Activated B cell treated with CpG ODN at 0.5 μM for 24 hours (primary cell): ENCODE measurements around the gene METTL16. TPM values are rescaled to one million over a fixed set of nuclear protein-coding genes. Genes with fewer than 3 reads are reported as not detected.

Experiments used
- ATAC-seq: fragments of 200-7000 bp; cut with Tn5 transposase; one replicate; pipeline ENCODE4 v1.10.0; 2021; ENCODE audit warnings: low read depth, mild to moderate bottlenecking, moderate library complexity
- CTCF ChIA-PET: fragments of 350-600 bp; sonication (Branson Sonifier 250); formaldehyde crosslinking; loops from one replicate; lab custom pipeline; 2021; ENCODE audit warnings: antibody characterized with exemption; lab: Charles Lee
- POLR2A ChIA-PET: fragments of 350-600 bp; sonication (Branson Sonifier 250); formaldehyde crosslinking; loops from one replicate; lab custom pipeline; 2021; ENCODE audit warnings: antibody characterized with exemption; lab: Charles Lee
- DNase-seq: peaks from one replicate; pipeline ENCODE4 v3.0.0; 2022
- H3K27ac Mint-ChIP-seq: one replicate; pipeline ENCODE4 v1.8.0; 2020; ENCODE audit warnings: mixed read lengths
- H3K27me3 Mint-ChIP-seq: one replicate; pipeline ENCODE4 v1.8.0; 2021; ENCODE audit warnings: mixed read lengths
- H3K36me3 Mint-ChIP-seq: one replicate; pipeline ENCODE4 v1.8.0; 2021; ENCODE audit warnings: low read depth, mixed read lengths
- H3K4me1 Mint-ChIP-seq: one replicate; pipeline ENCODE4 v1.8.0; 2021; ENCODE audit warnings: mixed read lengths
- H3K4me3 Mint-ChIP-seq: one replicate; pipeline ENCODE4 v1.8.0; 2020; ENCODE audit warnings: mild to moderate bottlenecking, mixed read lengths
- H3K9me3 Mint-ChIP-seq: one replicate; pipeline ENCODE4 v1.8.0; 2020; ENCODE audit warnings: mixed read lengths
- CTCF ChIP-seq: fragments of 200-600 bp; IDR thresholded peaks from one replicate; pipeline ENCODE4 v1.8.0; 2022; ENCODE audit warnings: antibody characterized with exemption, mild to moderate bottlenecking
- intact Hi-C: fragments of 100-400 bp; cut with micrococcal nuclease; formaldehyde crosslinking; loops from one replicate; pipeline ENCODE4 v1.15.1; 2024
- total RNA-seq: library from RNA; stranded (reverse); gene quantifications from 2 replicates; pipeline ENCODE4 v1.2.3, GENCODE V29; 2022

METTL16 gene
- total RNA-seq, 1 donor from 2014 or later: 57.2 TPM

DNA sequence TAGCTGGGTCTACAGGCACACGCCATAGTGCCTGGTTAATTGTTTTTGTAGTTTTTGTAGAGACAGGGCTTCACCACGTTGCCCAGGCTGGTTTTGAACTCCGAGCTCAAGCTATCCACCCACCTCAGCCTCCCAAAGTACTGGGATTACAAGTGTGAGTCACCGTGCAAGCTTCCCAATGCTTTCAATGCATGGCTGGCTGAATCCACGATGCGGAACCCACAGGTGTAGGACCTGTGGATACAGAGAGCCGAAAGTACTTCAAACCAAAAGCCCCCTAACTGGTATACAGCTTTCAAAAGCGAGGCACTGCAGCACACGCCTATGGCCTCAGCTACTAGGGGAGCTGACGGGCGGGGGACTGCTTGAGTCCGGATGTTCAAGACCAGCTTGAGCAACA, 44.8 kb downstream of the METTL16 start:
- intact Hi-C loops: no loop called here
- no peaks in the 10 kb centered on the region for H3K27me3 Mint-ChIP-seq
- H3K4me1 Mint-ChIP-seq: no peaks in the 10 kb centered on the region
- no peak for DNase-seq
- H3K27ac Mint-ChIP-seq: no peak overlapping the region
- no peak for ATAC-seq
- no peak for TF ChIP-seq CTCF
- no peak overlapping the region for H3K4me3 Mint-ChIP-seq
- H3K9me3 Mint-ChIP-seq: no peaks in the 10 kb centered on the region
- H3K36me3 Mint-ChIP-seq: peaks cover 72% of the 10 kb centered on the region
- CTCF ChIA-PET: no interaction called here
- POLR2A ChIA-PET: no interaction called here

GRCh38 chr17:2462481-2462880, 49.2 kb downstream of the METTL16 start:
- ChIA-PET POLR2A (no interaction called here), CTCF (no interaction called here)
- TF ChIP-seq CTCF: no peak
- Mint-ChIP-seq H3K9me3 (no peaks in the 10 kb centered on the region), H3K4me3 (no peak overlapping the region), H3K27me3 (no peaks in the 10 kb centered on the region), H3K27ac (no peak overlapping the region), H3K4me1 (no peaks in the 10 kb centered on the region), H3K36me3 (peaks cover 72% of the 10 kb centered on the region)
- intact Hi-C loops: no loop called here
- ATAC-seq (no peak), DNase-seq (no peak)

GRCh38 chr17:2459917-2460271, 51.8 kb downstream of the METTL16 start:
- intact Hi-C loops: no loop called here
- Mint-ChIP-seq H3K4me1 (no peaks in the 10 kb centered on the region), H3K4me3 (no peak overlapping the region), H3K27me3 (no peaks in the 10 kb centered on the region), H3K36me3 (peaks cover 74% of the 10 kb centered on the region), H3K9me3 (no peaks in the 10 kb centered on the region), H3K27ac (no peak overlapping the region)
- ATAC-seq (no peak), DNase-seq (no peak)
- no peak for TF ChIP-seq CTCF
- CTCF ChIA-PET: no interaction called here
- POLR2A ChIA-PET: no interaction called here

DNA sequence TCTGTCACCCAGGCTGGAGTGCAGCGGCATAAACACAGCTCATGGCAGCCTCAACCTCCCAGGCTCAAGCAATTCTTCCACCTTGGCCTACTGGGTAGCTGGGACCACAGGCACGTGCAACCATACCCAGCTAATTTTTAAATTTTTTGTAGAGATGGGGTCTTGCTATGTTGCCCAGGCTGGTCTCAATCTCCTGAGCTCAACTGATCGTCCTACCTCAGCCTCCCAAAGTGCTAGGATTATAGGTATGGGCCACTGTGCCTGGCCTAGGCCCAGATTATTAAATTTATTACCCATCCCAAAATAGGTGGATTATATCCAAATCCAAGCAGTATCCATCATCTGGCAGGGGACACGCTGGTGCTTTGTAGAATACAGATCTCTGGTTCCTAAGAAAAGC, 53.8 kb downstream of the METTL16 start:
- no peaks in the 10 kb centered on the region for H3K9me3 Mint-ChIP-seq
- H3K4me1 Mint-ChIP-seq: peaks cover 5% of the 10 kb centered on the region
- H3K4me3 Mint-ChIP-seq: no peak overlapping the region
- peaks cover 64% of the 10 kb centered on the region for H3K36me3 Mint-ChIP-seq
- H3K27ac Mint-ChIP-seq: no peak overlapping the region
- DNase-seq: no peak
- ChIA-PET CTCF (no interaction called here), POLR2A (no interaction called here)
- intact Hi-C loops: no loop called here
- ATAC-seq: no peak
- H3K27me3 Mint-ChIP-seq: no peaks in the 10 kb centered on the region
- no peak for TF ChIP-seq CTCF

DNA sequence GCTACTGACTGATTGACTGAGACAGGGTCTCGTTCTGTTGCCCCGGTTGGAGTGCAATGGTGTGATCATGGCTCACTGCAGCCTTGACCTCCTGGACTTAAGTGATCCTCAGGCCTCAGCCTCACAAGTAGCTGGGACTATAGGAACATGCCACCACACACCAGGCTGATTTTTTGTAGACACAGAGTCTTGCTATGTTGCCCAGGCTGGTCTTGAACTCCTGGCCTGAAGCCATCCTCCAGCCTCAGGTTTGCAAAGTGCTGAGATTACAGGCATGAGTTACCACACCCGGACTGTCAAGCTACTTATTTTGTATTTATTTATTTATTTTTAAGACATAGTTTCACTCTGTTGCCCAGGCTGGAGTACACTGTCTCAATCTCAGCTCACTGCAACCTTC, 55.2 kb downstream of the METTL16 start:
- ATAC-seq (no peak), DNase-seq (no peak)
- intact Hi-C loops: no loop called here
- CTCF ChIA-PET: interaction anchor here (1.3 to 1.7 kb wide), 2 partner anchors 41 to 74 kb away, joined by 4 to 5 read pairs; no protein-coding TSS in a partner anchor
- Mint-ChIP-seq H3K4me1 (peaks cover 5% of the 10 kb centered on the region), H3K27me3 (no peaks in the 10 kb centered on the region), H3K27ac (no peak overlapping the region), H3K9me3 (no peaks in the 10 kb centered on the region), H3K36me3 (peaks cover 60% of the 10 kb centered on the region), H3K4me3 (no peak overlapping the region)
- POLR2A ChIA-PET: interaction anchor here (0.7 kb wide), 1 partner anchor 339 kb away, joined by 4 read pairs; the partner anchor contains the start of gene RAP1GAP2
- TF ChIP-seq CTCF: no peak
